Kidney (tissue), 14 donors: ENCODE results near the gene PCBD2. TPM values are rescaled to one million over a fixed set of nuclear protein-coding genes. Genes with fewer than 3 reads are reported as not detected.

Source experiments
- DNase-seq, 5 donors: peaks; one replicate each; pipeline ENCODE4 v3.0.0-alpha.2; 2013 to 2020
- FAIRE-seq: peaks from 2 replicates; lab custom pipeline; 2012; peaks lifted over from hg19 to GRCh38; lab: Jason Lieb, UNC
- H3K27ac ChIP-seq, 2 donors: one replicate each; pipeline ENCODE4 v1.7.0; 2013; ENCODE audit warnings: low read depth in 2 of 2, low read length in 2 of 2, inconsistent platforms in 1 of 2
- H3K27me3 ChIP-seq: one replicate; pipeline ENCODE4 v1.7.1; 2013; ENCODE audit warnings: low read length, inconsistent platforms; ENCODE audit not compliant: control insufficient read depth, insufficient read depth
- H3K36me3 ChIP-seq, 3 donors: one replicate each; pipeline versions ENCODE4 v1.7.0 to v1.7.1; 2013; ENCODE audit warnings: low read length in 3 of 3, control low read depth in 1 of 3, inconsistent platforms in 1 of 3; ENCODE audit not compliant: insufficient read depth in 3 of 3, control insufficient read depth in 2 of 3
- H3K4me1 ChIP-seq, 3 donors: one replicate each; pipeline versions ENCODE4 v1.7.0 to v1.7.1; 2013; ENCODE audit warnings: low read length in 3 of 3, inconsistent platforms in 1 of 3, low read depth in 1 of 3; ENCODE audit not compliant: control insufficient read depth in 2 of 3, insufficient read depth in 2 of 3
- H3K4me3 ChIP-seq, 3 donors: one replicate each; pipeline versions ENCODE4 v1.7.0 to v1.8.1; 2013; ENCODE audit warnings: low read length in 3 of 3, control low read depth in 1 of 3, inconsistent platforms in 1 of 3
- H3K9ac ChIP-seq, 3 donors: one replicate each; pipeline versions ENCODE4 v1.7.0 to v1.7.1; 2013; ENCODE audit warnings: low read length in 3 of 3, control low read depth in 1 of 3, inconsistent platforms in 1 of 3
- H3K9me3 ChIP-seq, 3 donors: one replicate each; pipeline versions ENCODE4 v1.7.0 to v1.7.1; 2013; ENCODE audit warnings: low read length in 3 of 3, control low read depth in 1 of 3, inconsistent platforms in 1 of 3; ENCODE audit not compliant: control insufficient read depth in 2 of 3, insufficient read depth in 1 of 3
- CTCF ChIP-seq: IDR thresholded peaks from 3 replicates; pipeline ENCODE4 v1.5.1; 2012; ENCODE audit warnings: mild to moderate bottlenecking, moderate library complexity, borderline replicate concordance; ENCODE audit not compliant: insufficient read depth; ENCODE audit errors: extremely low read depth
- intact Hi-C: fragments of 100-400 bp; cut with DNase I; formaldehyde crosslinking; loops from one replicate; pipeline ENCODE4 v1.11.1; 2022
- polyA plus RNA-seq: library from polyadenylated mRNA; stranded (reverse); fragments of 350-450 nt; fragmentation: Illumina TruSeq; extraction: RNeasy Lipid Tissue Mini Kit (QIAGEN cat#74804); gene quantifications from one replicate; pipeline ENCODE4 v1.2.3, GENCODE V29; 2014; ENCODE audit warnings: low read depth, low replicate concordance; ENCODE audit not compliant: insufficient read depth
- total RNA-seq: library from RNA; stranded (reverse); fragmentation: NEBNext Ultra II Directional; extraction: Animal tissue kit (Norgen Biotek cat#: 25700); gene quantifications from one replicate; pipeline ENCODE4 v1.2.1, GENCODE V29; 2021
- donor health status: control.
- donor health status: control.
- donor health status: control.
- donor health status: control.
- donor health status: control.
- donor health status: DM: yes; HTN: yes; CAD: no.
- donor health status: Normal renal cell carcinoma (clear cell type).

The PCBD2 gene
- total and polyA plus RNA-seq, 2 donors from 2014 or later: 8.4 to 19.2 TPM

- no peaks in the 10 kb centered on the region for H3K9me3 ChIP-seq
- no peak for TF ChIP-seq CTCF
- H3K27ac ChIP-seq: no peak overlapping the region
- no peak for DNase-seq
- no peak for FAIRE-seq
- H3K27me3 ChIP-seq: no peaks in the 10 kb centered on the region
- H3K4me1 ChIP-seq: peaks cover 0 to 10% (median 0%) of the 10 kb centered on the region in 3 donors
- H3K4me3 ChIP-seq: no peak overlapping the region
- H3K9ac ChIP-seq: no peak overlapping the region
- no peaks in the 10 kb centered on the region for H3K36me3 ChIP-seq
- intact Hi-C loops: no loop called here
Measured at GRCh38 chr5:134945041-134945440, 40.1 kb downstream of the PCBD2 start.

DNA sequence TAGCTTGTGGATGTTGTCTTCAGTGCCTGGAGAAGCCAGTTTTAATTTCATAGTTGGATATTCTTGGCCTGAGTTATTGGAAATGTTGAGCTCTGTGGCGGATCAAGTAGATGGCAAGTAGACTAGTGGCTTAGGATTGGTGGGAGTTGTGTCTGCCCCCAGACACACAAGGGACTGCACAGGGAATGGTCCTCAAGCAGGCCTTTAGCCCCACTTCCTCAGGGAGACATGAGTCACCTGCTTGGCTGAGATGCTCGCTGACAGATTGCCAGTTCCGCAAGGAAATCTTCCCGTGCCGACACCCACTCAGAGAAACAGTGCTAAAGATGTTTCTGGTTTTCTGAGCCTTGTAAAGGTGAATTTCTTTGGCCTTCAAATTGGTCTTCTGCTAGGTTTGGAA lies 44.0 kb downstream of the PCBD2 start:
- Histone ChIP-seq H3K4me1 (peaks cover 0 to 10% (median 0%) of the 10 kb centered on the region in 3 donors), H3K9ac (no peak overlapping the region), H3K27me3 (no peaks in the 10 kb centered on the region), H3K36me3 (no peaks in the 10 kb centered on the region), H3K9me3 (no peaks in the 10 kb centered on the region), H3K27ac (no peak overlapping the region), H3K4me3 (no peak overlapping the region)
- TF ChIP-seq CTCF: no peak
- intact Hi-C loops: no loop called here
- FAIRE-seq: no peak
- no peak for DNase-seq

DNA sequence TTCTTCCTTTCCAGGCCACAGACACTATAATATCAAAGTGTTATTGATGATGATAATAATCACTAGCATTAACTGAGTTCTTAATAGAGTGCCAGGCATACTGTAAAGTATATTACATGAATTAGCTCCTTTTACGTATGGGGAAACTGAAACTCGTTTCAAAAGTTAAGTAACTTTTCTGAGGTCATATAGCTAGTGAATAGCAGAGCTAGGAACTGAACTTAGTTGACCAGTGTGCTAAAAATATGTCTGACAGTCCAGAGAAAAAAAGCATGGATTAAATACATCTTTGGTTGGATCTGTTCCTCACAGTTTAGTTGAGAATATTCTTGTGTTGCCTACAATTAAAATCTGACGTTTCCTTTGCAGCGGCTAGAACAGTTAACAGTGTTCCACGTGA lies 44.4 kb downstream of the PCBD2 start:
- H3K4me1 ChIP-seq: peaks cover 0 to 6% (median 0%) of the 10 kb centered on the region in 3 donors
- no peak overlapping the region for H3K4me3 ChIP-seq
- no peaks in the 10 kb centered on the region for H3K36me3 ChIP-seq
- intact Hi-C loops: no loop called here
- no peak for FAIRE-seq
- H3K9me3 ChIP-seq: peaks cover 0 to 4% (median 0%) of the 10 kb centered on the region in 3 donors
- no peak for TF ChIP-seq CTCF
- no peak overlapping the region for H3K9ac ChIP-seq
- no peak for DNase-seq
- no peak overlapping the region for H3K27ac ChIP-seq
- no peaks in the 10 kb centered on the region for H3K27me3 ChIP-seq
